ENCODE results near the gene MCM3.

DNA sequence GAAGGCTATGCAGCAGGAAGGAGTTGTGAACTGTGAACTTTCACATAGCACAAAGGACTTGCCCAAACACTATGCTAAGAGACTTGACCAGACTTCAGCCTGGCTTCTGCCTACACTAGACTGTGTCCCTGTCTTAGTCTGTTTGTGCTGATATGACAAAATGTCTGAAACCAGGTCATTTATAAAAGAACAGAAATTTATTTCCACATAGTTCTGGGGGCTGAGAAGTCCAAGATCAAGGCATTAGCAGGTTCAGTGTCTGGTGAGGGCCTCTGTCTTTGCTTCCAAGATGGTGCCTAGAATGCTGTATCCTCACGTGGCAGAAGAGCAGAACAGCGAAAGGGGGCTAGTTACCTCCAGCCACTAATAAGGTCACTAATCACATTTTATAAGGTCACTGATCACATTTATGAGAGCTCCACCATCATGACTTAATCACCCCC is 16.0 kb upstream of the MCM3 start:
- TF ChIP-seq POLR2A (IDR thresholded peaks at IDR 0.05), result no peak
- TF ChIP-seq, protein P1, sequence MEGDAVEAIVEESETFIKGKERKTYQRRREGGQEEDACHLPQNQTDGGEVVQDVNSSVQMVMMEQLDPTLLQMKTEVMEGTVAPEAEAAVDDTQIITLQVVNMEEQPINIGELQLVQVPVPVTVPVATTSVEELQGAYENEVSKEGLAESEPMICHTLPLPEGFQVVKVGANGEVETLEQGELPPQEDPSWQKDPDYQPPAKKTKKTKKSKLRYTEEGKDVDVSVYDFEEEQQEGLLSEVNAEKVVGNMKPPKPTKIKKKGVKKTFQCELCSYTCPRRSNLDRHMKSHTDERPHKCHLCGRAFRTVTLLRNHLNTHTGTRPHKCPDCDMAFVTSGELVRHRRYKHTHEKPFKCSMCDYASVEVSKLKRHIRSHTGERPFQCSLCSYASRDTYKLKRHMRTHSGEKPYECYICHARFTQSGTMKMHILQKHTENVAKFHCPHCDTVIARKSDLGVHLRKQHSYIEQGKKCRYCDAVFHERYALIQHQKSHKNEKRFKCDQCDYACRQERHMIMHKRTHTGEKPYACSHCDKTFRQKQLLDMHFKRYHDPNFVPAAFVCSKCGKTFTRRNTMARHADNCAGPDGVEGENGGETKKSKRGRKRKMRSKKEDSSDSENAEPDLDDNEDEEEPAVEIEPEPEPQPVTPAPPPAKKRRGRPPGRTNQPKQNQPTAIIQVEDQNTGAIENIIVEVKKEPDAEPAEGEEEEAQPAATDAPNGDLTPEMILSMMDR (IDR thresholded peaks at IDR 0.05 in 4 of 5, conservative IDR thresholded peaks at IDR 0.05 in 1 of 5), result no peak
